Spinal cord (tissue), 10 donors: ENCODE data around the gene SCNN1B. TPM values are rescaled to one million over a fixed set of nuclear protein-coding genes. Genes with fewer than 3 reads are reported as not detected.
"Not testable (repeated sequence)": the region's sequence is repeated elsewhere in the genome, so short reads cannot be mapped to it uniquely, and the experiment has no call there.

Experiments used
- DNase-seq, 6 donors: peaks; one replicate each; pipeline versions ENCODE4 v3.0.0 to v3.0.0-alpha.2; 2013 to 2015; ENCODE audit warnings: low spot score in 6 of 6, low read depth in 4 of 6
- H3K27ac ChIP-seq: one replicate; pipeline ENCODE4 v1.5.1; 2013; ENCODE audit warnings: low read depth, low read length, control low read depth
- H3K27me3 ChIP-seq: one replicate; pipeline ENCODE4 v1.6.1; 2013; ENCODE audit warnings: low read length; ENCODE audit not compliant: control insufficient read depth, insufficient read depth
- H3K36me3 ChIP-seq: one replicate; pipeline ENCODE4 v1.6.1; 2013; ENCODE audit warnings: low read length; ENCODE audit not compliant: control insufficient read depth, insufficient read depth
- H3K4me1 ChIP-seq: one replicate; pipeline ENCODE4 v1.6.1; 2013; ENCODE audit warnings: low read length; ENCODE audit not compliant: control insufficient read depth, insufficient read depth
- H3K4me3 ChIP-seq: one replicate; pipeline ENCODE4 v1.5.1; 2013; ENCODE audit warnings: low read depth, low read length, control low read depth
- H3K9me3 ChIP-seq: one replicate; pipeline ENCODE4 v1.6.1; 2013; ENCODE audit warnings: low read length; ENCODE audit not compliant: control insufficient read depth, insufficient read depth
- WGBS: methylation state at CpG from one replicate; pipeline ENCODE4 v1.1.5; 2013; ENCODE audit warnings: missing lambda C conversion rate; ENCODE audit not compliant: insufficient coverage; 5-methylcytosine and 5-hydroxymethylcytosine counted together
- polyA plus RNA-seq, 2 donors: library from polyadenylated mRNA; unstranded; fragments of 120-200 nt; gene quantifications; one replicate each; pipeline ENCODE4 v1.2.1, GENCODE V29; 2013; ENCODE audit not compliant: insufficient read length in 2 of 2
- total RNA-seq, 2 donors: library from RNA; depleted of rRNA in 1 of 2; stranded (reverse); fragments of 120-200 nt in 1 of 2; fragments of >200 nt in 1 of 2; gene quantifications; one replicate each; pipeline versions ENCODE4 v1.2.3 to v1.2.4, GENCODE V29; 2013 to 2014
- donor health status: healthy.

The SCNN1B gene
- total and polyA plus RNA-seq, 4 donors, result 0.40 to 2.8 (median 1.6) TPM

DNA sequence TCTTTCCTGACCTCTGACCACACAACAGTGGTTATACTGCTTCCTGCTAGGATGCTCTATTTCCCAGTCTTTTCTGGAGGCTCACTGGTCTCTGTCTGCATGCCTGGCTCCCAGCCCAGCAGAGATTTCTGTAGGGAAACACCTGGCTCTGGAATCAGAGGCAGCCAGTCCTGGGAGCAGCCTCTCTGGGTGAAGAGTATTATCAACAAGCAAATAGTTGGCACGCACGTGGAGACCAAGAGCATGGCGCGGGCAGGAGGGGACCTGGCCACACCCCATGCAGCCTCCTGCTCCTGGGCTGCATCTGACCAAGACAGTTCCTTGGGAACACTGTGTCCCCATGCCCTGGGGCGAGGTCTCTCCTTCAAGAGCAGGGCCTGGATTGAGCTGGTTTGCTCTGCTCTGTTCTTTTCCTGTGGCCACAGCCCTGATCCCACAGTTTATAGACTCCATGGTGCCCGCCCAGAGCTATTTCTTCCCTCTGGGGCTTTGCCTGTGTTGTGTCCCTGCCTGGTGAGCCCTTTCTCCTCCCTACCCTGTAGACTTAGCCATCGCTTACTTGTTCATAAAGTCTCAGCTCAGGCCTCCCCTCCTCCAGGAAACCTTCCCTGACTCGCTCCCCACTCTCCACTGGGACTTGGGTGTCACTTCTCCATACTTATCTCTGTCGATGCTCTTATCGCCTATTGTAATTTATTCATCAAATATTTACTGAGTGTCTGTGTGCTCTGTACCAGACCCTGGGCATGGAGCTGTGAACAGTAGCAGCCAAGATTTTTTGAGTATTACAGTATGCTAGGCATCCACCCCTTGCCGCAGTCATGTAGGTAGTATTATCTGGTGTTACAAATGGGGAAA lies 60.6 kb downstream of the SCNN1B start:
- no peak overlapping the region for H3K4me3 ChIP-seq
- H3K27me3 ChIP-seq, result no peaks in the 10 kb centered on the region
- WGBS, result 77% methylated on average over 8 of the region's 11 CpGs
- no peak overlapping the region for H3K27ac ChIP-seq
- no peaks in the 10 kb centered on the region for H3K36me3 ChIP-seq
- H3K4me1 ChIP-seq, result no peaks in the 10 kb centered on the region
- peak in 1 of 6 donors; percentile 7 for DNase-seq
- H3K9me3 ChIP-seq, result no peaks in the 10 kb centered on the region

DNA sequence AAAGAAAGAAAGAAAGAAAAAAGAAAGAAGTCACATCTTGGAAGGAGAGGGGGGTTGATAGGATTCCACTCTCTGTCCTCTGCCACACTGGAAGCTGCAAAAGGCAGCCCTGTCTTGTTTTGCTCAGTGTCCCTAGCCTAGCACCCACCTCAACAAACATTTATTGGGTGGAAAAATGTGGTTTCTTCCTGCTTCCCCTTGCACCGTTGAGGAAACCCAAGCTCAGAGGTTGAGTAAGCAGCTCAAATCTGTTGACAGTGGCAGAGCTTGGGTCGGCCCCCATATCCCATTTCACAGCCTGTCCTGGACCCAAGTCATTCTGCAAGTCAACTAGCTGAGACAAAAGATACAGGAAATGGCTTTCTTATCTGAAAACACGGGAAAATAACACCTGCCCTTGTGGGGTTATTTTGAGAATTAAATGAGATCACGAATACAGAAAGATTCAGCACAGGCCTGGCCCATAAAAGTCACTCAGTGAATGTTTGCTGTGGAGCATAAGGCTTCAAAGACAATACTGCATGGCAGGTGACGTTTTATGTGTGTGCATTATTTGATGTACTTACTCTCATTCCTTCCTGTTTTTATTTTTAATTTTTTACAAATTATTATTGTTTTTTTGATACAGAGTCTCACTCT lies 63.6 kb downstream of the SCNN1B start:
- 61% methylated on average over 3 of the region's 5 CpGs for WGBS
- no peak for DNase-seq
- H3K27me3 ChIP-seq, result no peaks in the 10 kb centered on the region

DNA sequence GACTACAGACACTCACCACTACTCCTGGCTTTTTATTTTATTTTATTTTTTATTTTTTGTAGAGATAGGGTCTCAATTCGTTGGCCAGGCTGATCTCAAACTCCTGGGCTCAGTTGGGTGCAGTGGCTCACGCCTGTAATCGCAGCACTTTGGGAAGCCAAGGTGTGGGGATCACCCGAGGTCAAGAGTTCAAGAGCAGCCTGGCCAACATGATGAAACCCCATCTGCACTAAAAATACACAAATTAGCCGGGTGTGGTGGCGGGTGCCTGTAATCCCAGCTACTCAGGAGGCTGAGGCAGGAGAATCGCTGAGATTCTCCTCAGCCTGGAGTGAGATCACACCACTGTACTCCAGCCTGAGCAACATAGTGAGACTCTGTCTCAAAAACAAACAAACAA lies 64.2 kb downstream of the SCNN1B start:
- H3K4me1 ChIP-seq, H3K9me3 ChIP-seq, H3K36me3 ChIP-seq, H3K4me3 ChIP-seq, DNase-seq, H3K27ac ChIP-seq, H3K27me3 ChIP-seq: not testable (repeated sequence)
- 89% methylated on average over 7 of the region's 7 CpGs for WGBS

More for the DNA sequence above, 63.6 kb downstream of the SCNN1B start:
- Histone ChIP-seq H3K4me3 (no peak overlapping the region), H3K36me3 (no peaks in the 10 kb centered on the region), H3K4me1 (no peaks in the 10 kb centered on the region), H3K27ac (no peak overlapping the region), H3K9me3 (no peaks in the 10 kb centered on the region)

DNA sequence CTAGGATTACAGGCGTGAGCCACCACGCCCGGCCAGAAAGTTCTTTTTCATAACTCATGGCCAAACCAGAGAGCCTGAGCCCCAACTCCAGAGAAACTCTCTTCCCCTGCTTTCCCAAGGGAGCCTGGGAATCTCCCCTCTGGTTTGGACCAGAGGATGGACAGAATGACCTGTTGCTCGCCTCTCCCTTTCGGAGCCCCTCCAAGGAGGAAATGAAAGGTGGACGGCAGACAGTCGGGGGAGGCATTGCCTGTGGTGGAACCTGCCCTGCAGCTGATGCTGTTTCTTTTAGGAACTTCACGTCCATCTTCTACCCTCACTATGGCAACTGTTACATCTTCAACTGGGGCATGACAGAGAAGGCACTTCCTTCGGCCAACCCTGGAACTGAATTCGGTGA lies 65.5 kb downstream of the SCNN1B start:
- H3K4me1 ChIP-seq, result no peaks in the 10 kb centered on the region
- WGBS, result 88% methylated on average over 4 of the region's 10 CpGs
- no peaks in the 10 kb centered on the region for H3K9me3 ChIP-seq
- H3K4me3 ChIP-seq, result no peak overlapping the region
- no peaks in the 10 kb centered on the region for H3K27me3 ChIP-seq
- no peak overlapping the region for H3K27ac ChIP-seq
- DNase-seq, result no peak
- peaks cover 5% of the 10 kb centered on the region for H3K36me3 ChIP-seq

DNA sequence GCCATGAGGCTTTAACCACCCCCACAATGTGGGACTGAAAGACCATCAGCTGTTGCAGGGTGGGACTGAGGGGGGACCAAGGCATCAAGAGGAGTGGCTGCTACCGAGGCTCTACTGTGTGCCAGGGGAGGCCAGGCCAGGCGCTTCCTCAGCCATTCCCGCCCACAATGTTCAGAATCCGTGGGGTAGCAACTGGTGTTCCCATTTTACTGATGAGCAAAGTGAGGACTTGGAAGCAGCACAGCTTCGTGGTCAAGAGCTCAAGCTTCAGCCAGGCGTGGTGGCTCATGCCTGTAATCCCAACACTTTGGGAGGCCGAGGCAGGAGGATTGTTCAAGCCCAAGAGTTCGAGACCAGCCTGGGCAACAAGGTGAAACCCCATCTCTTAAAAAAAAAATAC lies 65.9 kb downstream of the SCNN1B start:
- peaks cover 5% of the 10 kb centered on the region for H3K36me3 ChIP-seq
- H3K27ac ChIP-seq, result no peak overlapping the region
- DNase-seq, result no peak
- 82% methylated on average over 7 of the region's 8 CpGs for WGBS
- H3K27me3 ChIP-seq, result no peaks in the 10 kb centered on the region
- H3K9me3 ChIP-seq, result no peaks in the 10 kb centered on the region
- H3K4me3 ChIP-seq, result no peak overlapping the region
- no peaks in the 10 kb centered on the region for H3K4me1 ChIP-seq

DNA sequence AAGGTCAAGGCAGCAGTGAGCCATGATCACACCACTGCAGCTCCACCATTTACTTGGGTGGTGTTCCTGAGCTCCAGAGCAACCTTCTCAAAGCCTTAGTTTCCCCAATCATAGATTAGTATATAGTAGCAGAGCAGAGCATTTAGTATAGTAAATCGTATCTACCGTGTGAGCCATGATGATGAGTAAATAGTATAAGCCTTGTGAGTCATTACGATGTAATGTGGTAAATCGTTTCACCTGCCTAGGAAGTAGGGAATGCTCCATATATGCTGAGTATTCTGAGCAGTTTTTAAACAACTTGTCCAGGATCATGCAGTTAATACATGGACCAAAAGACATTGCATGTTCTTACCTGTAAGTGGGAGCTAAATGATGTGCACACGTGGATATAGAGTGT lies 66.4 kb downstream of the SCNN1B start:
- H3K4me3 ChIP-seq, result no peak overlapping the region
- no peaks in the 10 kb centered on the region for H3K4me1 ChIP-seq
- H3K27ac ChIP-seq, result no peak overlapping the region
- 85% methylated on average over 3 of the region's 5 CpGs for WGBS
- no peaks in the 10 kb centered on the region for H3K27me3 ChIP-seq
- no peak for DNase-seq
- no peaks in the 10 kb centered on the region for H3K9me3 ChIP-seq
- H3K36me3 ChIP-seq, result peaks cover 5% of the 10 kb centered on the region

DNA sequence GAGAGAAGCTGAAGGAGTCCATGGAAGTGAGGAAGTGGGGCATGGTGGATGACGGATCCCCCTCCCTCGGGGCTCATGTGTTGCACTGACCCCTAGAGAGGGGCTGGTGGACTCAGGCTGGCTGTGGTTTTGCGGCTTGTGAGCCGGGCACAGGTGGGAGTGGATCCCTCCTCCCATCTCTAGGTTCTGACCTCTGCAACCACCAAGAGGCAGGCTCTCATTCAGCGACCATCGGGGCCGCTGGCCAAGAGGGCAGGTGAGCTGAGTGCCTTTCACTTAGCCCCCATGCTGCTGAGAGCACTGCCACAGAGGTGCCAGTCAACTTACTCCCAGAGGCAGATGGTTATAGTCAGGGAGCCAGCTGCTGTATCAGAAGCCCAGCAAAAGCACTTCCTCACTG lies 67.3 kb downstream of the SCNN1B start:
- WGBS, result 81% methylated on average over 2 of the region's 7 CpGs
- DNase-seq, result no peak
- Histone ChIP-seq H3K27me3 (no peaks in the 10 kb centered on the region), H3K4me1 (no peaks in the 10 kb centered on the region), H3K9me3 (no peaks in the 10 kb centered on the region), H3K36me3 (peaks cover 5% of the 10 kb centered on the region), H3K4me3 (no peak overlapping the region), H3K27ac (no peak overlapping the region)

DNA sequence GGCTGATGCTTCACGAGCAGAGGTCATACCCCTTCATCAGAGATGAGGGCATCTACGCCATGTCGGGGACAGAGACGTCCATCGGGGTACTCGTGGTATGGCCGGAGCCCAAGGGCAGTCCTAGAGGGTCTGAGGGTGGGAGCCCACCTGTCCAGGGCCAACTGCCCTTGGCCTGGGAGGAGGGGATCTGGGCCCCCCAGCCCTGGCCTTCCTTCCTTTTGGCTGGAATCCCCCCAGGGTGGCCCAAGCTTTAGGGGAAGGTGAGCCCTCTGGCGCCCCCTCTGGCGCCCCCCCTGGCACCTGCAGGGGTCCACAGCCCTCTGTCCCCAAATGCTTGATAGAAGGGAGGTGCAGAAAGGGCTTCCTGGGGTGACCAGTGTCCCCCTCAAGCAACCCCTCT lies 69.3 kb downstream of the SCNN1B start:
- Histone ChIP-seq H3K27ac (no peak overlapping the region), H3K36me3 (peaks cover 5% of the 10 kb centered on the region), H3K27me3 (no peaks in the 10 kb centered on the region), H3K4me3 (no peak overlapping the region), H3K9me3 (no peaks in the 10 kb centered on the region), H3K4me1 (no peaks in the 10 kb centered on the region)
- 90% methylated on average over 6 of the region's 9 CpGs for WGBS
- DNase-seq, result no peak

DNA sequence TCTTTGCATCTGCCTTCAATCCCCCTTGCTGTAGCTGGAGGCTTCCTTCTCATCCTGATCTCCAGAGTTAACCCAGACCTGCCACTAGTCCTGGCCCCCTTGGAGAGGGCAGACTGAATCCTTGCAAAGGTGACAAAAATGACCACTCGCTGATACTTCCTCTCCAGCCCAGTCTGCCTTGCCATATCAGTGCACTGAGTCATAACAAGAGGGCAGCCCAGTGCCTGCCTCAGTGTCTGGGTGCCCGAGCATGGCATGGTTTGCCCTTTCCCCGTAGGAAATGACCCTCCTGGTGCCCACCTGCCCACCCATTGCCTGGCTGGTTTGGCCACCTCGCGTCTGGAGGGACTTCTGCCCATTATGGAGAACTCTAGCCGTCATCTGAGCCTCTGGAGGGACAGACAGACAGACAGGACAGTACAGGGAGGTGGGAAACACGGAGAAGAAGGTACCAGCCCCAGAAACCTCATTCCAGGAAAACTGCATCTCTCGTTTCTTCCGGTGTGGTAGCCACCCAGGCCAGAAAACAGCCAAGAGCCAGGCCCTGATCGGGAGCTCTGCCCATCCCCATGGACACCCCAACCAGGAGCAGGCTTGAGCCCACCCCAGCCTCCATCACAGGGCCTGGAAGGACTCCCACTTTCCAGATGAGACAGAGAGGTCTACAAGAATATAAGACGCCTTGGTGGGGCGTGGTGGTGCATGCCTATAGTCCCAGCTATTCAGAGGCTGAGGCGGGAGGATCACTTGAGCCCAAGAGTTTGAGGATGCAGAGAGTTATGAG lies 71.5 kb downstream of the SCNN1B start:
- 92% methylated on average over 12 of the region's 13 CpGs for WGBS
- Histone ChIP-seq H3K9me3 (no peaks in the 10 kb centered on the region), H3K27me3 (no peaks in the 10 kb centered on the region), H3K4me1 (no peaks in the 10 kb centered on the region), H3K36me3 (peaks cover 5% of the 10 kb centered on the region), H3K27ac (no peak overlapping the region), H3K4me3 (no peak overlapping the region)
- no peak for DNase-seq
